ENCODE measurements around the gene C16orf54.

DNA sequence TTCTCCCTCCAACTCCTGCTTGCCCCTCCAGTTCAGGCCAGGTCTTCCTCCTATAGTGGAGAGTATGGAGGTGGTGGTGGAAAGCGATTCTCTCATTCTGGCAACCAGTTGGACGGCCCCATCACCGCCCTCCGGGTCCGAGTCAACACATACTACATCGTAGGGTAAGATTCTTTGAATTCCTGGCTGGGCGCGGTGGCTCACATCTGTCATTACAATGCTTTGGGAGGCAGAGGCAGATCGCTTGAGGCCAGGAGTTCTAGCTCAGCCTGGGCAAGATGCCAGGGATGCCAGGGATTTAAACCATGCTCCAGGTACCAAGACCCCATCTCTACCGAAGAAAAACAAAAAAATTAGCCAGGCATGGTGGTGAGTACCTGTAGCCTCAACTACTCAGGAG is 33.7 kb upstream of the C16orf54 start:
- TF ChIP-seq TAF1 (IDR thresholded peaks at IDR 0.05; ENCODE audit: low read depth) (no peak), NFIC (IDR thresholded peaks at IDR 0.05) (peak; percentile 59), EP300 (IDR thresholded peaks at IDR 0.05; ENCODE audit: borderline replicate concordance) (no peak), TCF12 (IDR thresholded peaks at IDR 0.05; ENCODE audit: low read depth) (no peak), FOXM1 (IDR thresholded peaks at IDR 0.05; ENCODE audit: borderline replicate concordance, low read depth) (no peak)
- TF ChIP-seq, protein P1, sequence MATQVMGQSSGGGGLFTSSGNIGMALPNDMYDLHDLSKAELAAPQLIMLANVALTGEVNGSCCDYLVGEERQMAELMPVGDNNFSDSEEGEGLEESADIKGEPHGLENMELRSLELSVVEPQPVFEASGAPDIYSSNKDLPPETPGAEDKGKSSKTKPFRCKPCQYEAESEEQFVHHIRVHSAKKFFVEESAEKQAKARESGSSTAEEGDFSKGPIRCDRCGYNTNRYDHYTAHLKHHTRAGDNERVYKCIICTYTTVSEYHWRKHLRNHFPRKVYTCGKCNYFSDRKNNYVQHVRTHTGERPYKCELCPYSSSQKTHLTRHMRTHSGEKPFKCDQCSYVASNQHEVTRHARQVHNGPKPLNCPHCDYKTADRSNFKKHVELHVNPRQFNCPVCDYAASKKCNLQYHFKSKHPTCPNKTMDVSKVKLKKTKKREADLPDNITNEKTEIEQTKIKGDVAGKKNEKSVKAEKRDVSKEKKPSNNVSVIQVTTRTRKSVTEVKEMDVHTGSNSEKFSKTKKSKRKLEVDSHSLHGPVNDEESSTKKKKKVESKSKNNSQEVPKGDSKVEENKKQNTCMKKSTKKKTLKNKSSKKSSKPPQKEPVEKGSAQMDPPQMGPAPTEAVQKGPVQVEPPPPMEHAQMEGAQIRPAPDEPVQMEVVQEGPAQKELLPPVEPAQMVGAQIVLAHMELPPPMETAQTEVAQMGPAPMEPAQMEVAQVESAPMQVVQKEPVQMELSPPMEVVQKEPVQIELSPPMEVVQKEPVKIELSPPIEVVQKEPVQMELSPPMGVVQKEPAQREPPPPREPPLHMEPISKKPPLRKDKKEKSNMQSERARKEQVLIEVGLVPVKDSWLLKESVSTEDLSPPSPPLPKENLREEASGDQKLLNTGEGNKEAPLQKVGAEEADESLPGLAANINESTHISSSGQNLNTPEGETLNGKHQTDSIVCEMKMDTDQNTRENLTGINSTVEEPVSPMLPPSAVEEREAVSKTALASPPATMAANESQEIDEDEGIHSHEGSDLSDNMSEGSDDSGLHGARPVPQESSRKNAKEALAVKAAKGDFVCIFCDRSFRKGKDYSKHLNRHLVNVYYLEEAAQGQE (IDR thresholded peaks at IDR 0.05; ENCODE audit: low read depth) = no peak

Data from Ishikawa (cell line).